K562 (cell line): ENCODE measurements around the gene RNH1. TPM values are rescaled to one million over a fixed set of nuclear protein-coding genes. Genes with fewer than 3 reads are reported as not detected.

Experiments used
- CBFA2T3 ChIP-seq: fragments of 450-650 bp; IDR thresholded peaks from 2 replicates; pipeline ENCODE4 v1.6.1; 2017
- GABPA ChIP-seq: fragments of 200-800 bp; sonication (Bioruptor generic); conservative IDR thresholded peaks from 2 replicates; pipeline ENCODE4 v1.6.1; 2016; ENCODE audit warnings: low read depth, missing genetic modification characterization, missing compliant biosample characterization
- HLTF ChIP-seq: fragments of 450-650 bp; IDR thresholded peaks from 2 replicates; pipeline ENCODE4 v1.6.1; 2016
- HNRNPK ChIP-seq: fragments of 200-400 bp; formaldehyde crosslinking; IDR thresholded peaks from one replicate; pipeline ENCODE4 v1.6.1; 2018; ENCODE audit warnings: mild to moderate bottlenecking, low read depth, low read length; ENCODE audit not compliant: poor library complexity, severe bottlenecking
- IRF2 ChIP-seq: sonication (generic); formaldehyde crosslinking; IDR thresholded peaks from 2 replicates; pipeline ENCODE4 v1.8.1; 2022; ENCODE audit warnings: mild to moderate bottlenecking, missing genetic modification reagents
- NR2C2 ChIP-seq, 2 experiments: fragments of 200-800 bp in 1 of 2; sonication (Bioruptor generic) in 1 of 2; sonication (generic) in 1 of 2; formaldehyde crosslinking in 1 of 2; IDR thresholded peaks; 2 replicates each; pipeline versions ENCODE4 v1.6.1 to v1.8.0; 2016 to 2022; ENCODE audit warnings: mild to moderate bottlenecking in 1 of 2, missing compliant biosample characterization in 1 of 2, missing genetic modification characterization in 1 of 2, missing genetic modification reagents in 1 of 2
- POLR2AphosphoS2 ChIP-seq: IDR thresholded peaks from 2 replicates; pipeline ENCODE4 v1.6.1; 2012; ENCODE audit warnings: low read length, improper control_type of control experiment
- POLR2B ChIP-seq: fragments of 450-650 bp; IDR thresholded peaks from 2 replicates; pipeline ENCODE4 v1.6.1; 2018; ENCODE audit warnings: low read depth; ENCODE audit not compliant: partially characterized antibody
- PPARD ChIP-seq: fragments of 250-450 bp; sonication (Bioruptor Pico); IDR thresholded peaks from 2 replicates; pipeline ENCODE4 v1.8.0; 2022; ENCODE audit warnings: inconsistent platforms, mild to moderate bottlenecking, moderate library complexity
- PRMT5 ChIP-seq: sonication (generic); formaldehyde crosslinking; IDR thresholded peaks from 2 replicates; pipeline ENCODE4 v1.5.0; 2020; ENCODE audit warnings: missing genetic modification reagents
- RBM15 ChIP-seq: fragments of 200-400 bp; formaldehyde crosslinking; IDR thresholded peaks from 2 replicates; pipeline ENCODE4 v1.6.1; 2018; ENCODE audit warnings: mild to moderate bottlenecking, low read length, moderate library complexity; ENCODE audit not compliant: insufficient read depth
- SAP30 ChIP-seq: fragments of 200-600 bp; sonication (generic); IDR thresholded peaks from 2 replicates; pipeline ENCODE4 v1.6.1; 2012; ENCODE audit warnings: borderline replicate concordance, low read depth, mild to moderate bottlenecking, moderate library complexity, low read length, control low read depth, inconsistent platforms; ENCODE audit not compliant: insufficient read depth, poor library complexity, severe bottlenecking
- SMARCC2 ChIP-seq: fragments of 450-650 bp; IDR thresholded peaks from 2 replicates; pipeline ENCODE4 v1.6.1; 2017; ENCODE audit warnings: antibody characterized with exemption, moderate library complexity, mild to moderate bottlenecking, low read depth
- YY1 ChIP-seq, 3 experiments: IDR thresholded peaks; 2 replicates each; pipeline ENCODE4 v1.6.1; 2011; ENCODE audit warnings: low read length in 2 of 3, mild to moderate bottlenecking in 2 of 3, moderate library complexity in 2 of 3, borderline replicate concordance in 1 of 3, control low read depth in 1 of 3, low read depth in 1 of 3; ENCODE audit not compliant: insufficient read depth in 3 of 3, insufficient replicate concordance in 2 of 3, control insufficient read depth in 1 of 3, insufficient read length in 1 of 3; ENCODE audit errors: extremely low read depth in 1 of 3
- ZBTB7A ChIP-seq: IDR thresholded peaks from 2 replicates; pipeline ENCODE4 v1.6.1; 2011; ENCODE audit warnings: low read depth, mild to moderate bottlenecking, low read length, moderate library complexity, borderline replicate concordance; ENCODE audit not compliant: control insufficient read depth
- ZNF551 ChIP-seq: fragments of 250-450 bp; sonication (Bioruptor Pico); IDR thresholded peaks from 2 replicates; pipeline ENCODE4 v1.5.0; 2021; ENCODE audit warnings: mild to moderate bottlenecking, moderate library complexity
- polyA plus RNA-seq, 8 experiments: library from polyadenylated mRNA; depleted of rRNA in 4 of 8; stranded (reverse) in 5 of 8; unstranded in 3 of 8; fragments of >200 nt; fragmentation: Nextera tagmentation in 2 of 8; fragmentation: Illumina TruSeq in 1 of 8; extraction: Ambion mirVana in 2 of 8; extraction: Trizol in 1 of 8; gene quantifications; 2 replicates each; pipeline versions ENCODE4 v1.2.1 to v1.2.3, GENCODE V29; 2011 to 2014; ENCODE audit warnings: inconsistent platforms in 1 of 8, missing spikeins in 1 of 8
- total RNA-seq, 7 experiments: library from RNA; depleted of rRNA in 6 of 7; stranded (reverse); fragments of >200 nt in 6 of 7; fragmentation: Illumina TruSeq in 2 of 7; extraction: Trizol in 2 of 7; gene quantifications; 2 replicates each; pipeline versions ENCODE4 v1.2.1 to v1.2.3, GENCODE V29; 2011 to 2021; ENCODE audit warnings: low replicate concordance in 1 of 7
- TF ChIP-seq, protein P1 (sequence below): fragments of 250-450 bp; sonication (Bioruptor Pico); IDR thresholded peaks from 2 replicates; pipeline ENCODE4 v1.4.0; 2020; ENCODE audit warnings: mild to moderate bottlenecking, moderate library complexity, borderline replicate concordance
- TF ChIP-seq, protein P2 (sequence below): IDR thresholded peaks from 2 replicates; pipeline ENCODE4 v1.6.1; 2011; ENCODE audit warnings: borderline replicate concordance, low read depth, mild to moderate bottlenecking, moderate library complexity, low read length; ENCODE audit not compliant: insufficient read depth, poor library complexity, severe bottlenecking
- TF ChIP-seq, protein P3 (sequence below), 2 experiments: IDR thresholded peaks in 1 of 2; conservative IDR thresholded peaks in 1 of 2; 2 replicates each; pipeline ENCODE4 v1.6.1; 2016; ENCODE audit warnings: low read depth in 2 of 2, mild to moderate bottlenecking in 1 of 2, missing compliant biosample characterization in 1 of 2, missing genetic modification characterization in 1 of 2, moderate library complexity in 1 of 2

RNH1 gene
- total and polyA plus RNA-seq, 9 of the 15 experiments (the other 6 are each of a cell fraction or from before 2014, with no cell fraction given), result 2.5 to 160 (median 44.3) TPM

DNA sequence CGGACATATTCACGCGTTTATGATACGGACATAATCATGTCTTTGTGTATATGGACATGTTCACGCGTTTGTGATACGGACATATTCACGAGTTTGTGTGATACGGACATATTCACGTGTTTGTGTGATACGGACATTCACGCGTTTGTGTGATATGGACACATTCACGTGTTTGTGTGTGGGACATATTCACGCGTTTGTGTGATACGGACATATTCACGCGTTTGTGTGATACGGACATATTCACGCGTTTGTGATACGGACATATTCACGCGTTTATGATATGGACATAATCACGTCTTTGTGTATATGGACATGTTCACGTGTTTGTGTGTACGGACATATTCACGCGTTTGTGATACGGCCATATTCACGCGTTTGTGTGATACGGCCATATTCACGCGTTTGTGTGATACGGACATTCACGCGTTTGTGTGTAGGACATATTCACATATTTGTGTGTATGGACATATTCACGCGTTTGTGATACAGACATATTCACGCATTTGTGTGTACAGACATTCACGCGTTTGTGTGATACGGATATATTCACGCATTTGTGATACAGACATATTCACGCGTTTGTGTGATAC, 32.0 kb downstream of the RNH1 start (continued):
- TF ChIP-seq, protein P1, sequence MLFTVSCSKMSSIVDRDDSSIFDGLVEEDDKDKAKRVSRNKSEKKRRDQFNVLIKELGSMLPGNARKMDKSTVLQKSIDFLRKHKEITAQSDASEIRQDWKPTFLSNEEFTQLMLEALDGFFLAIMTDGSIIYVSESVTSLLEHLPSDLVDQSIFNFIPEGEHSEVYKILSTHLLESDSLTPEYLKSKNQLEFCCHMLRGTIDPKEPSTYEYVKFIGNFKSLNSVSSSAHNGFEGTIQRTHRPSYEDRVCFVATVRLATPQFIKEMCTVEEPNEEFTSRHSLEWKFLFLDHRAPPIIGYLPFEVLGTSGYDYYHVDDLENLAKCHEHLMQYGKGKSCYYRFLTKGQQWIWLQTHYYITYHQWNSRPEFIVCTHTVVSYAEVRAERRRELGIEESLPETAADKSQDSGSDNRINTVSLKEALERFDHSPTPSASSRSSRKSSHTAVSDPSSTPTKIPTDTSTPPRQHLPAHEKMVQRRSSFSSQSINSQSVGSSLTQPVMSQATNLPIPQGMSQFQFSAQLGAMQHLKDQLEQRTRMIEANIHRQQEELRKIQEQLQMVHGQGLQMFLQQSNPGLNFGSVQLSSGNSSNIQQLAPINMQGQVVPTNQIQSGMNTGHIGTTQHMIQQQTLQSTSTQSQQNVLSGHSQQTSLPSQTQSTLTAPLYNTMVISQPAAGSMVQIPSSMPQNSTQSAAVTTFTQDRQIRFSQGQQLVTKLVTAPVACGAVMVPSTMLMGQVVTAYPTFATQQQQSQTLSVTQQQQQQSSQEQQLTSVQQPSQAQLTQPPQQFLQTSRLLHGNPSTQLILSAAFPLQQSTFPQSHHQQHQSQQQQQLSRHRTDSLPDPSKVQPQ (CRISPR knock-in tag), result no peak
- TF ChIP-seq NR2C2 (CRISPR knock-in tag; IDR thresholded peaks at IDR 0.05), result no peak
- no peak for TF ChIP-seq NR2C2 (tag; IDR thresholded peaks at IDR 0.05)
- no peak for TF ChIP-seq HNRNPK
- no peak for TF ChIP-seq HLTF
- TF ChIP-seq SMARCC2, result no peak
- no peak for TF ChIP-seq RBM15
- TF ChIP-seq CBFA2T3, result no peak
- no peak for TF ChIP-seq ZBTB7A
- no peak for TF ChIP-seq PRMT5 (CRISPR knock-in tag)
- TF ChIP-seq PPARD (CRISPR knock-in tag), result peak; percentile 89
- no peak for TF ChIP-seq POLR2B
- TF ChIP-seq SAP30, result no peak
- TF ChIP-seq, protein P2, sequence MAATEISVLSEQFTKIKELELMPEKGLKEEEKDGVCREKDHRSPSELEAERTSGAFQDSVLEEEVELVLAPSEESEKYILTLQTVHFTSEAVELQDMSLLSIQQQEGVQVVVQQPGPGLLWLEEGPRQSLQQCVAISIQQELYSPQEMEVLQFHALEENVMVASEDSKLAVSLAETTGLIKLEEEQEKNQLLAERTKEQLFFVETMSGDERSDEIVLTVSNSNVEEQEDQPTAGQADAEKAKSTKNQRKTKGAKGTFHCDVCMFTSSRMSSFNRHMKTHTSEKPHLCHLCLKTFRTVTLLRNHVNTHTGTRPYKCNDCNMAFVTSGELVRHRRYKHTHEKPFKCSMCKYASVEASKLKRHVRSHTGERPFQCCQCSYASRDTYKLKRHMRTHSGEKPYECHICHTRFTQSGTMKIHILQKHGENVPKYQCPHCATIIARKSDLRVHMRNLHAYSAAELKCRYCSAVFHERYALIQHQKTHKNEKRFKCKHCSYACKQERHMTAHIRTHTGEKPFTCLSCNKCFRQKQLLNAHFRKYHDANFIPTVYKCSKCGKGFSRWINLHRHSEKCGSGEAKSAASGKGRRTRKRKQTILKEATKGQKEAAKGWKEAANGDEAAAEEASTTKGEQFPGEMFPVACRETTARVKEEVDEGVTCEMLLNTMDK, result no peak
- no peak for TF ChIP-seq ZNF551 (CRISPR knock-in tag)
- TF ChIP-seq, protein P3, sequence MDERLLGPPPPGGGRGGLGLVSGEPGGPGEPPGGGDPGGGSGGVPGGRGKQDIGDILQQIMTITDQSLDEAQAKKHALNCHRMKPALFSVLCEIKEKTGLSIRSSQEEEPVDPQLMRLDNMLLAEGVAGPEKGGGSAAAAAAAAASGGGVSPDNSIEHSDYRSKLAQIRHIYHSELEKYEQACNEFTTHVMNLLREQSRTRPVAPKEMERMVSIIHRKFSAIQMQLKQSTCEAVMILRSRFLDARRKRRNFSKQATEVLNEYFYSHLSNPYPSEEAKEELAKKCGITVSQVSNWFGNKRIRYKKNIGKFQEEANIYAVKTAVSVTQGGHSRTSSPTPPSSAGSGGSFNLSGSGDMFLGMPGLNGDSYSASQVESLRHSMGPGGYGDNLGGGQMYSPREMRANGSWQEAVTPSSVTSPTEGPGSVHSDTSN (CRISPR knock-in tag; IDR thresholded peaks at IDR 0.05; ENCODE audit: low read depth), result no peak
- TF ChIP-seq, protein P3 (tag; conservative IDR thresholded peaks at IDR 0.05; ENCODE audit: low read depth), result no peak
- TF ChIP-seq GABPA (tag), result no peak
- no peak for TF ChIP-seq YY1 (IDR thresholded peaks at IDR 0.05; ENCODE audit: borderline replicate concordance in 1 of 3, control insufficient read depth in 1 of 3, extremely low read depth in 1 of 3, insufficient read depth in 3 of 3, insufficient read length in 1 of 3, insufficient replicate concordance in 2 of 3, low read depth in 1 of 3, low read length in 2 of 3)
- no peak for TF ChIP-seq POLR2AphosphoS2
- no peak for TF ChIP-seq IRF2 (CRISPR knock-in tag)
